Activated naive CD8-positive, alpha-beta T cell treated with anti-CD3 and anti-CD28 coated beads, Interleukin-2, amount 50 U/mL, for 24 hours (primary cell): Measurements from ENCODE around the gene TNFAIP8L1.
A peak's percentile ranks its signal among the peaks of the same experiment; 100 is the strongest.

ENCODE experiments used
- ATAC-seq: fragments of 150-1000 bp; cut with Tn5 transposase; one replicate; pipeline ENCODE4 v1.10.0; 2021
- DNase-seq: peaks from one replicate; pipeline ENCODE4 v3.0.0; 2021
- H3K27ac Mint-ChIP-seq: one replicate; pipeline ENCODE4 v1.8.0; 2021; ENCODE audit warnings: mild to moderate bottlenecking, mixed read lengths
- H3K27me3 Mint-ChIP-seq: one replicate; pipeline ENCODE4 v1.8.0; 2021; ENCODE audit warnings: mixed read lengths
- H3K36me3 Mint-ChIP-seq: one replicate; pipeline ENCODE4 v1.8.0; 2021; ENCODE audit warnings: low read depth, mixed read lengths
- H3K4me1 Mint-ChIP-seq: one replicate; pipeline ENCODE4 v1.8.0; 2021; ENCODE audit warnings: mixed read lengths
- H3K4me3 Mint-ChIP-seq: one replicate; pipeline ENCODE4 v1.8.0; 2021; ENCODE audit warnings: mild to moderate bottlenecking, moderate library complexity, mixed read lengths
- H3K9me3 Mint-ChIP-seq: one replicate; pipeline ENCODE4 v1.8.0; 2021; ENCODE audit warnings: mixed read lengths

TNFAIP8L1 gene

GRCh38 chr19:4652075-4652474, 12.8 kb downstream of the TNFAIP8L1 start:
- no peak overlapping the region for H3K27ac Mint-ChIP-seq
- H3K36me3 Mint-ChIP-seq, result peaks cover 10% of the 10 kb centered on the region
- DNase-seq (no peak), ATAC-seq (no peak)
- H3K27me3 Mint-ChIP-seq, result no peaks in the 10 kb centered on the region
- H3K9me3 Mint-ChIP-seq, result no peaks in the 10 kb centered on the region
- peaks cover 3% of the 10 kb centered on the region for H3K4me1 Mint-ChIP-seq
- H3K4me3 Mint-ChIP-seq, result no peak overlapping the region

- ATAC-seq (no peak), DNase-seq (no peak)
- Mint-ChIP-seq H3K4me1 (peaks cover 3% of the 10 kb centered on the region), H3K9me3 (no peaks in the 10 kb centered on the region), H3K4me3 (no peak overlapping the region), H3K36me3 (peaks cover 10% of the 10 kb centered on the region), H3K27me3 (no peaks in the 10 kb centered on the region), H3K27ac (no peak overlapping the region)
Observed at GRCh38 chr19:4653793-4654436, 14.6 kb downstream of the TNFAIP8L1 start.

- Mint-ChIP-seq H3K27me3 (no peaks in the 10 kb centered on the region), H3K9me3 (no peaks in the 10 kb centered on the region)
- no peak for ATAC-seq
Observed at GRCh38 chr19:4654437-4655361, 15.4 kb downstream of the TNFAIP8L1 start.

GRCh38 chr19:4656102-4656501, 16.8 kb downstream of the TNFAIP8L1 start:
- Mint-ChIP-seq H3K9me3 (no peaks in the 10 kb centered on the region), H3K27me3 (no peaks in the 10 kb centered on the region)
- no peak for ATAC-seq

More at GRCh38 chr19:4654437-4655361, 15.4 kb downstream of the TNFAIP8L1 start:
- H3K27ac Mint-ChIP-seq, result no peak overlapping the region
- DNase-seq, result no peak
- H3K36me3 Mint-ChIP-seq, result peaks cover 14% of the 10 kb centered on the region
- peaks cover 3% of the 10 kb centered on the region for H3K4me1 Mint-ChIP-seq
- no peak overlapping the region for H3K4me3 Mint-ChIP-seq

GRCh38 chr19:4657262-4657661, 17.9 kb downstream of the TNFAIP8L1 start:
- H3K4me3 Mint-ChIP-seq, result no peak overlapping the region
- peaks cover 3% of the 10 kb centered on the region for H3K4me1 Mint-ChIP-seq
- peaks cover 21% of the 10 kb centered on the region for H3K36me3 Mint-ChIP-seq
- DNase-seq (no peak), ATAC-seq (no peak)
- no peak overlapping the region for H3K27ac Mint-ChIP-seq
- no peaks in the 10 kb centered on the region for H3K27me3 Mint-ChIP-seq
- H3K9me3 Mint-ChIP-seq, result no peaks in the 10 kb centered on the region

More at GRCh38 chr19:4656102-4656501, 16.8 kb downstream of the TNFAIP8L1 start:
- H3K4me3 Mint-ChIP-seq, result no peak overlapping the region
- H3K27ac Mint-ChIP-seq, result no peak overlapping the region
- peaks cover 3% of the 10 kb centered on the region for H3K4me1 Mint-ChIP-seq
- H3K36me3 Mint-ChIP-seq, result peaks cover 19% of the 10 kb centered on the region
- DNase-seq, result no peak

- Mint-ChIP-seq H3K4me3 (no peak overlapping the region), H3K36me3 (peaks cover 21% of the 10 kb centered on the region), H3K27ac (peak overlapping the region; percentile 22), H3K4me1 (peaks cover 3% of the 10 kb centered on the region), H3K27me3 (no peaks in the 10 kb centered on the region), H3K9me3 (no peaks in the 10 kb centered on the region)
- ATAC-seq (no peak), DNase-seq (no peak)
Observed at GRCh38 chr19:4657835-4658234, 18.5 kb downstream of the TNFAIP8L1 start.

GRCh38 chr19:4660181-4660791, 21.0 kb downstream of the TNFAIP8L1 start:
- Mint-ChIP-seq H3K9me3 (no peaks in the 10 kb centered on the region), H3K4me1 (no peaks in the 10 kb centered on the region), H3K27ac (peak overlapping the region; percentile 39), H3K4me3 (no peak overlapping the region), H3K36me3 (peaks cover 16% of the 10 kb centered on the region), H3K27me3 (no peaks in the 10 kb centered on the region)
- ATAC-seq (no peak), DNase-seq (no peak)

- Mint-ChIP-seq H3K27me3 (no peaks in the 10 kb centered on the region), H3K36me3 (peaks cover 17% of the 10 kb centered on the region), H3K4me3 (no peak overlapping the region), H3K4me1 (no peaks in the 10 kb centered on the region), H3K9me3 (no peaks in the 10 kb centered on the region), H3K27ac (peak overlapping the region; percentile 74)
- no peak for DNase-seq
- ATAC-seq, result no peak
Observed at GRCh38 chr19:4660993-4661392, 21.7 kb downstream of the TNFAIP8L1 start.

GRCh38 chr19:4662020-4662695, 22.8 kb downstream of the TNFAIP8L1 start:
- Mint-ChIP-seq H3K4me3 (no peak overlapping the region), H3K27me3 (no peaks in the 10 kb centered on the region), H3K36me3 (peaks cover 22% of the 10 kb centered on the region), H3K9me3 (no peaks in the 10 kb centered on the region), H3K4me1 (no peaks in the 10 kb centered on the region), H3K27ac (no peak overlapping the region)
- ATAC-seq (no peak), DNase-seq (no peak)

- DNase-seq (no peak), ATAC-seq (no peak)
- H3K9me3 Mint-ChIP-seq, result no peaks in the 10 kb centered on the region
- H3K4me1 Mint-ChIP-seq, result no peaks in the 10 kb centered on the region
- H3K27me3 Mint-ChIP-seq, result no peaks in the 10 kb centered on the region
- H3K36me3 Mint-ChIP-seq, result peaks cover 27% of the 10 kb centered on the region
- H3K27ac Mint-ChIP-seq, result no peak overlapping the region
- no peak overlapping the region for H3K4me3 Mint-ChIP-seq
Observed at GRCh38 chr19:4662812-4663211, 23.5 kb downstream of the TNFAIP8L1 start.

GRCh38 chr19:4664642-4665041, 25.3 kb downstream of the TNFAIP8L1 start:
- DNase-seq, result no peak
- ATAC-seq, result no peak
- no peak overlapping the region for H3K4me3 Mint-ChIP-seq
- peaks cover 15% of the 10 kb centered on the region for H3K4me1 Mint-ChIP-seq
- peaks cover 29% of the 10 kb centered on the region for H3K36me3 Mint-ChIP-seq
- H3K27ac Mint-ChIP-seq, result no peak overlapping the region
- no peaks in the 10 kb centered on the region for H3K27me3 Mint-ChIP-seq
- no peaks in the 10 kb centered on the region for H3K9me3 Mint-ChIP-seq

GRCh38 chr19:4669723-4670480, 30.6 kb downstream of the TNFAIP8L1 start, which contains the start of gene MYDGF:
Gene MYDGF (minus strand): TSS chr19:4670342. CDS start chr19:4670334, 8 bp downstream.
- ATAC-seq (peak; percentile 96), DNase-seq (peak; percentile 96)
- H3K9me3 Mint-ChIP-seq, result no peaks in the 10 kb centered on the region
- peaks cover 15% of the 10 kb centered on the region for H3K4me1 Mint-ChIP-seq
- H3K27ac Mint-ChIP-seq, result peak within 1 kb of the TSS; percentile 87
- H3K4me3 Mint-ChIP-seq, result peak within 1 kb of the TSS; percentile 91
- H3K27me3 Mint-ChIP-seq, result no peaks in the 10 kb centered on the region
- peaks cover 18% of the 10 kb centered on the region for H3K36me3 Mint-ChIP-seq

GRCh38 chr19:4671185-4671851, 32.0 kb downstream of the TNFAIP8L1 start:
- Mint-ChIP-seq H3K9me3 (no peaks in the 10 kb centered on the region), H3K4me3 (no peak overlapping the region), H3K27ac (peak overlapping the region; percentile 55), H3K4me1 (peaks cover 15% of the 10 kb centered on the region), H3K27me3 (no peaks in the 10 kb centered on the region), H3K36me3 (peaks cover 15% of the 10 kb centered on the region)
- ATAC-seq (no peak), DNase-seq (no peak)
